HG03064 (cell line): ENCODE measurements around the gene C14orf119.
"Not testable (repeated sequence)": the region's sequence is repeated elsewhere in the genome, so short reads cannot be mapped to it uniquely, and the experiment has no call there.

Experiments used
- ATAC-seq: cut with Tn5 transposase; IDR thresholded peaks from one replicate; pipeline ENCODE4 v1.9.1; 2021; ENCODE audit warnings: low read depth; ENCODE audit not compliant: unreplicated experiment

C14orf119 gene

DNA sequence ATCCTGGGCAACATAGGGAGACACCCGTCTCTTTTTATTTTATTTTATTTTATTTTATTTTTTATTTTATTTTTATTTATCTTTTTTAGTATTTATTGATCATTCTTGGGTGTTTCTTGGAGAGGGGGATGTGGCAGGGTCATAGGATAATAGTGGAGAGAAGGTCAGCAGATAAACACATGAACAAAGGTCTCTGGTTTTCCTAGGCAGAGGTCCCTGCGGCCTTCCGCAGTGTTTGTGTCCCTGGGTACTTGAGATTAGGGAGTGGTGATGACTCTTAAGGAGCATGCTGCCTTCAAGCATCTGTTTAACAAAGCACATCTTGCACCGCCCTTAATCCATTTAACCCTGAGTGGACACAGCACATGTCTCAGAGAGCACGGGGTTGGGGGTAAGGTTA lies 12.3 kb downstream of the C14orf119 start:
- ATAC-seq: not testable (repeated sequence)

DNA sequence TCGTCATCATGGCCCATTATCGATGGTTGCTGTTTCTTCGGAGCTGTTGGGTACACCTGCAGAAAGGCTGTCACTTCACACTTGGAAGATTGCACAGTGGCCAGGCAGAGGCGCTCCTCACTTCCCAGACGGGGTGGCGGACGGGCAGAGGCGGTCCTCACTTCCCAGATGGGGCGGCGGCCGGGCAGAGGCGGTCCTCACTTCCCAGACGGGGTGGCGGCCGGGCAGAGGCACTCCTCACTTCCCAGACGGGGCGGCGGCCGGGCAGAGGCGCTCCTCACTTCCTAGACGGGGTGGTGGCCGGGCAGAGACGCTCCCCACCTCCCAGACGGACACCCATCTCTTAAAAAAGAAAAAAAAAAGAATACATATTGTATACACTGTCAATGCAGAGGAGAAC lies 12.9 kb downstream of the C14orf119 start:
- not testable (repeated sequence) for ATAC-seq

DNA sequence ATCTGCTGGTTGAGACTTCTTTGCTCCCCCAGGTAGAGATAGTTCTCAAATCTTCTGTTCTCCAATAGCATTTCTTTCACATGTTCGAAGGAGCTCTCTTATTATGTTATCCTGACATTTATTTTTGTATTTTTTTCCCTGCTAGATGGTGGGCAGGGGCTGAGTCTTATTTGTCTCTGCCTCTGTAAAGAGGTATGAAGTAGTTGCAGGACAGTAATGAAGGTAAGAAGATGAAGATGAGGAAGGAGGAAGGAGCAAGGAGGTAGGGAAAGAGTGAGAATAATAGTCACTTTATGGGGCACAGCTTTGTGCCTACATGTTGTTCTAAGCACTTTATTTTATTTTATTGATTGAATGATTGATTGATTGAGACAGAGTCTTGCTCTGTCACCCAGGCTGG lies 14.5 kb downstream of the C14orf119 start:
- ATAC-seq: no peak

DNA sequence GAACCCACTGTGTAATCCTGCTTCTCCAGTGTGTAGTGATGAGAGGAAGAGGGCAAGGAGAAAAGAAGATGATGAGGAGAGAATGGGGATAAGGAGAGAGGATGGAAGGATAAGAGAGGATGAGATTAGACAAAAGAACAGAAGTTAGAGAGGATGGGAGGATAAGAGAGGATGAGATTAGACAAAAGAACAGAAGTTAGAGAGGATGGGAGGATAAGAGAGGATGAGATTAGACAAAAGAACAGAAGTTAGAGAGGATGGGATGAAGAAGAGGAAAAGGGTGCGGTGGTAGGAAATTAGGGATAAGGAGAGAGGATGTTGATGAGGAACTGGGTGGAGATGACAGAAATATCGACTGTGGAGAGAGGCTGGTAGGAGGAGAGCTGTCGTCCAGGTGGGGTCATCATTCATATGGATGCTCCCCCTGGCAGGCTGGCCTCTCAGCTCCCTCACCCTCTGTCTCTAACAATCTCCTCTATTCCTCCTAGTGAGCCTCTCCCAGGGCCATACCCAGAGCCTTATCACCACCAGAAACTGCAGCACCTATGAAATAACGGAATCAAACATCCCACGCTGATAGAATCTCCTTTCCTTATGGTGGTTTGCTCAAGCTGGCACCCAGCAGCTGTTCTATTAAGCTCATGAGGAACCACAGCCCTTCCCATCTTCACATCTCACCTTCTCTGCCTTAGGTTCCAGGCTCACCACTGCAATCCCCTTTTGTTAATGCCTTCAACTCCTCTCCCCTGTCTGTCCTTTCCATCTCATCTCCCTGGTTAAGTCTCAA lies 15.5 kb downstream of the C14orf119 start:
- no peak for ATAC-seq

DNA sequence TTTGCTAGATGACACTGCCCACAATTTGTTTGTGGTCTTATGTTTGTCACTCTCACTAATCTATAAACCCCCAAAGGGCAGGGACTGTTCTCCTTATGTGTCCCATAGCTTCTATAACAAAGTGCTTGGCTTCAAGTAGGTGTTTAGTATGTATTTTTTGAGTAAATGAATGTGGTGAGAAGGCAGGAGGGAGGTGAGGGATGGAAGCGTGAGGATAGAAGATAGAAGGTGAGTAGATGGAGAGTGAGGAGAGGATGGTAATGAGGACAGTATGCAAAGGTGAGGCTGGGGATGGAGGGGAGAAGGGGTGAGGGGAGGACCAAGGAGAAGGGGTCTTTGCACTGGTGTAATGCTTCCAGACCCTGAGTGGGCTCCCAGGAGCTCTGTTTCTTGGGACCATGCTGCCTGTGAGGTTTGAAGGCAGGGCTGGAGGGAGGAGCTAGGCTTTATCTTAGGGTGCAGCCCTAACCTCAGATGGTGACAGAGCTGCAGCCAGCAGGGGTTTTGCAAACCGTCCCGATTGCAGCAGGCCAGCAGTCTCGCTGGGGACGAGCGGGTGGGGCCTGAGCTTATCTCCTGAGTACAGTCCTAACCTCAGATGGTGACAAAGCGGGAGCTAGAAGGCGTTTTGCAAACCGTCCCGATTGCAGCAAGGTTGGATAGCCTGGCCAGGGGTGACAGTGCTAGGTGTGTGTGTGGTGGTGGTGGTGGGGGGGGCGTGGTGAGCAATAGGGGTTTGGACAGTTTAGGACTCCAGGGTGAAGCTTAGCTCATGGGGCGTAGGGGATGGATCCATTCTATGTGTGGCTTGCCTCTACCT lies 17.3 kb downstream of the C14orf119 start:
- ATAC-seq: no peak

- ATAC-seq: no peak
Measured at GRCh38 chr14:23113431-23114119, 18.3 kb downstream of the C14orf119 start.

GRCh38 chr14:23114120-23114458 lies 18.8 kb downstream of the C14orf119 start:
- ATAC-seq: no peak

DNA sequence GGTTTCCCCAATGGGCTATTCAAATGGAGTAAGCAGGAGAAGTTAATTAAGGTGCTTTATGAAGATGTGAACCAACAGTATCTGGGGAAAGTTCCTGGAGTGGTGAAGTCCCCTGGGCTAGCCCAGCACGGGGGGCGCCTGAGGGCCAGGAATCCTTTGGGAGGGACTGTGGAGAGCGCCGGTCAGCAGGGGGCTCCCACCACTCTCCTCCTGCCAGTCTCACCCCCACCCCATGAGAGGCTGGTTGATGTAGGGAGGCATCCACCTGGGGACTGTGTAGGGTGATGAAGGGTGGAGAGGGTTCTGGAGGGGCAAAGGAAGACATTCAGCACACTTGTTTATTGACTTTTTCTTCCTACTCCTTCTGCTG lies 19.3 kb downstream of the C14orf119 start:
- no peak for ATAC-seq

- ATAC-seq: no peak
Measured at GRCh38 chr14:23115039-23115731, 19.9 kb downstream of the C14orf119 start.

DNA sequence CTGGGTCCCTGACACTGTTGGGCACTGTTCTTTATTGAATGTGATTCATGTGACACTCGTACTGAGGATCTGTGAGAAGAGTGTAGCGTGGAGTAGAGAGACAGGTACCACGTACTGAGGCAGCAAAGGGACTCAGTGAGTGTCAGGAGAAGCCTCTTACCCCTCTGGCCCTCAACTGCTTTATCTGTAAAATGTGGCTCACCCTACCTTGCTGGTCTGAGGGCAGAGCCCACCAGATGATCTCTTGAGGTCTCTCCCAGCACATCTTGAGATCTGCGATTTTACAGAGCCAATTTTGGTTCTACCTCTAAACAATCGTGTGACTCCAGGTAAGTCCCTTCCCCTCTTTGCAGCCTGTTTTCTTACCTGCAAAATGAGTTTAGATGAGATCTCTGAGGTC lies 20.6 kb downstream of the C14orf119 start:
- ATAC-seq: no peak

DNA sequence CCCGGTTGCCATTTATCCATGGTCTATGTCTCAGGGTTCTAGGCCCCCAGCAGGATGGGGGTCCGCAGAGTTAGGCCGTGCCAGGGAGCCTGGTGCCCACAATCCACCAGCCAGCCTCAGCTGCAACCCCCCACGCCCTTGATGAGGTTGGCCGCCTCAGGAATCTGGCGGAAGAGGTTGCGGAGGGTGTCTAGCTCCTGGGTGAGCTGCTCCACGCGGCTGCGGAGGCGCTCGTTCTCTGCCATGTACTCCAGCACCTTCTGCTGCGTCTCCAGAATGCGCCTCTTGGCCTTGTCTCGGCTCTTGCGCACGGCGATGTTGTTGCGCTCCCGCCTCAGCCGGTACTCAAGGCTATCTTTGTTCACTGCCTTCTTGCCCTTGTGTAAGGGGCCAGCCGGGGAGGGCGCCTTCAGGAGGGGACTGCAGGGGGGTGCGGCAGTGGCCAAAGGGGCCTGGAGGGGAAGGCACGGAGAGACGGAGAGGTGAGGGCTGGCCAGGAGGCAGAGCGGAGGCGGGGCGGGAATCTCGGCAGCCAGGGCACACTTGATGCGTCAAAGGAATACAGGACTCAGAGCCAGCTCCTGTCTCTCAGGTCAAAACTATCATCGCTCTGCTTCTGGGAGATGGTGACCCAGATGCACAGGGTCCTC lies 22.2 kb downstream of the C14orf119 start:
- no peak for ATAC-seq

DNA sequence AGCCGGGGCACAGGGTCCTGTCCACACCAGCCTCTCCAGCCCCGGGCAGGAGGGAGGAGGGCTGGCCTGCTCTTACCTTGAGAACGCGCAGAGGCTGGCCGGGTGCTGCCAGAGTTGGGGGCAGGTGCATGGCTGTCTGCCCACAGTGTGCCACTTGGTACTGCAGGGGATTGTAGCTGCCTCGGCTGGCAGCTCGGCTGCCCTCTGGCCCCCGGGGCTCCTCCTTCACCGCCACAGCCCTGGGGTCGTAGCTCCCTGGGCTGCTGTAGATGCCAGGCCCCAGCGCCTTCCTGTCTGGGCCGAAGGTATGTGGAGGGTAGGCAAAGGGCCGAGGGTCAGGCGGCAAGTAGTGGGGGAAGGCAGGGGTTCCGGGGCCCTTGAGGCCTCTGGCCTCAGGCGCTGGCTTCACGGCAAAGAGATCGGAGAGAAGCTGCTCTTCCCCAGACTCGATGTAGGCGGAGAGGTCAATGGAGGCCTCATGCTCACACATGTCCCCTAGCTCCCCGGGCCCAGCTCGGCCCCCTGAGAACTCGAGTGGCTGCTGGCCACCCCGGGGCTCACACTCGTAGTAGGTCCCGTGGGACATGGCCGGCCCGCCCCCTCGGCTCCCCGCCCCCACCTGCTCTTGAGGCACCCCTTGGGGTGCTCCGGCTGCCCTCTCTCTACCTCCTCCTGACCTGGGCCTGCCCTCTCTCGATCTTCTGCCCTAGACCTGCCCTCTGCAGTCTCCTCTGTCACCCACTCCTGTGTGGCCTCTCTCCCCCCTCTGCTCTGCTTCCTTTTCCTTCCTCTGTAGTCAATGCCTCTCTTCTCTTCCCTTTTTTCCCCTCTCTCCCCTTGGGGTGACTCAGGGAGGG lies 23.4 kb downstream of the C14orf119 start, which contains the start of gene CEBPE:
Gene CEBPE (minus strand): TSS at position 750 of the 857 bp plus-strand sequence. CDS start 164 bp downstream, at position 586.
- no peak for ATAC-seq

DNA sequence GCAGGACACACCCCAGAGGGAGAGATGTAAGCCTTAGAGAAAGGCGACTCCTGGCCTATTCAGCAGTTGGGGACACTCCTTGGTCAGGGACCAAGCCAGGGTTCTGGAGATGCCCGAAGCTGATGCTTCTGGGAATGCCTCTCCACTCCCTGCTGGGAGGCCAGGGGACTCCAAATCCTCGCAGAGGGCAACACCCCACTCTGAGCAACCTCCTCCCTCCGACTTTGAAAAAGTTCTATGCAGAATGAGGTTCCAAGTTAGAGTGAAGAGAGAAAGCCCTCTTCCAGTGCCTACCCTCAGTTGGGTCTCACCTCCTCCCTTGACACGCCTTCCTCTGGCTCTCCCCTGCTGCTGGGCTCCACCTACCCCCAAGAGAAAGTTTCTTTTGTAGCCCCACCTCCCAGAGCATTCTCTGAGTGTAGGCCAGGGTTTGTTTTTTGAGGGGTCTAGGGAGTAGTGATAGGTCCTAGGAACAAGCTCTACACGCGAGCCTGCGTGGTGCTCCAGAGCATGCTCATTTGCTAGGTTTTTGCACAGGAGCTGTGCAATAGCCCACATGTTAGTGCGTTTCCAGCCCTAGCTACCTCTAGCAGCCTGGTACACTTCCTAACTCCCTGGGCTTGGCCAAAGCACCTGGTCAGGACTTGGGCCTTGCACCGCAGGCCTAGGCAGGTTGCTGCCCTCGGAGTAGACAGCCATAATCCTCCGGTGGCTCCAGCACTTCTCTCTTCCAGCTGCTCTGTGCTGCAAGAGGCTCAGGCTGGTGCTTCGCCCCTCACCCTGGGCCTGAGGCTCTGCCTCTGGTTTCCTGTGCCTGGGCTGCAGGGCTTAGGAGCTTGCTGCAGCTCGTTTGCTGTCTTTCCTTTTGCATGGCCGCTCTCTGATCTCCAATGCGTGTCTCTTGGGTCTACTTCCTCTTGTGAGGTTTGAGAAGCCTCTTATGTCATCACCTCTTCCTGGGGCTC lies 24.3 kb downstream of the C14orf119 start:
- no peak for ATAC-seq

GRCh38 chr14:23120541-23121251 lies 25.4 kb downstream of the C14orf119 start:
- ATAC-seq: peak; percentile 56

DNA sequence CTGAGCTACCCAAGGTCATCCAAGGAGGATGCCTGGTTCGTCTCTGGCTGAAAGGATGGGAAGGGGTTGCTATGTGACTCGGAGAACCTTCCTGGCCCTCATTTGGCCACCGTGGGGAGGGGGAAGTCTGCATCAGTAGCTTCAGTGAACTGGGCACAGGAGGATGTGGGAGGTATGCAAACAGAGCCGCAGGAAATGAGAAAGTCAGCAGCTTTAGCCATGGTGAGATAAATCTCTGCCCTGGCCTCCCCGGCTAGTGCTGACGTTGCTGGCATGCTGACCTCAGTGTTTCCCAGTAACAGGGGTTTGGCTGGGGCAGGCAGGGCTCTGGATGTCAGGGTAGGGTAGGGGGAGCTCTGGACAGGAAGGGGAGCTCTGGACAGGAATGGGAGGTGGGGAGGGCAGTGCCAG lies 26.1 kb downstream of the C14orf119 start:
- ATAC-seq: no peak

DNA sequence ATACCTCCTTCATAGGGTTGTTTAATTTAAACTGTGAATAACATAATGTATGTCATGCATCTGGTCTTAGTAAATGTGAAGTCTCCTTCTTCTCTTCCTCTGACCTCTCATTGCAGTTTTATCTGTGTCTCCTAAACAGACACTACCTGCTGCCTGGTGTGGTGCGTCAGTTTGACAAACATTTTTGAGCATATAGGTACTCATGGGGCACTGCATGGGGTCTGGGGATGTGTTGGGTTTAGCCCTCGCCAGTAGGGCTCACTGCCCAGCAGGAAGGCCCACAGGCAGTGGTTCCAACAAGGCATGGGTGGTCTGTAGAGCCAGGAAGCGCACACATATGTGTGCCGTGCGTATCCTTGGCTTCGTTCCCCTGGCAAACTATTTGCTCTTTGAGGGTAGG lies 26.8 kb downstream of the C14orf119 start:
- ATAC-seq: no peak

DNA sequence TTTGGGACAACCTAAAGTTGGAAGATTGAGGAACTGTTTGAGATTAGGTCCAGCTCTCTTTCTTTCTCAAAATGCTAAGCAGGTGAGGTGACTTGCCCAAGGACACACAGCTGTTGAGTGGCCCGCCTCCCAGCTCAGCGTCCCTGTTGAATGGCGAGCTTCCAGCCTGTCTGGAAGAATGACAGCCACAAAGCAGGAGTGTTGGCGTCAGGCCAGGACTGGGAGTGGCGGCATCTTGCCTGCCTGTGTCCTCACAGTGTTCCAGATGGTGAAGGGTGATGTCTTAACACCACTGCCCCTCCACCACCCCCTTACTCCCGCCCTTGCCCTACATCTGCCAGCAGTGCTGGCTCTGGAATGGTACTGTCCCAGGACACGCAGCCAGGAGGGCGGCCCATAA lies 28.1 kb downstream of the C14orf119 start:
- ATAC-seq: no peak
